GM18867 (cell line): ENCODE data around the gene REST.

Source experiments
- ATAC-seq: cut with Tn5 transposase; IDR thresholded peaks from one replicate; pipeline ENCODE4 v1.9.1; 2021; ENCODE audit warnings: mild to moderate bottlenecking, moderate library complexity; ENCODE audit not compliant: unreplicated experiment

Gene REST

DNA sequence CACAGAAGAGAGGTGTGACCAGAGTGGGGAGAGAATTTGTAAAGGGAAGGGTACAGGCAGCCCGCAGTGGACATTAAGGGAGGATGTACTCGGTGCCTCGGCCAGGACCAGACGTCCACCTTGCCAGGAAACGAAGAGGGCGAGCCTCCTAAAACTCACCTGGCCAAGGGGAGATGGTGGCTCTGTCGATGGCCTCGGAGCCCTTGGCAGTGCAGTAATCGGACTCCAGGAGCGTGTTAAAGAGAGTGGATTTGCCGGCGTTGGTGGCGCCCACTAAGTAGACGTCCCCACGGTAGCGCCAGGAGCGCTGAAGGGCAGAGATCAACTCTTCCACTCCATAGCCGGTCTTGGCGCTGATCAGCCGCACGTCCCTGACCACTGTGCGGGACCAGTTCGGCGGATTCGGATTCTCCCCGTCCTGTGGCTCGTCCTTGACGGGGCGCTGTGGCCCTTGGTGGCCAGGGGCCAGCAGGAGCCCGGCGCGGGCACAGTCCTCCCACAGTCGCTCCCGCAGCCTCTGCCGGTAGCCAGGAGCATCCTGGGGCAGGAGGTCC is 68.7 kb downstream of the REST start:
- ATAC-seq = no peak

GRCh38 chr4:56976837-56977320 is 69.2 kb downstream of the REST start:
- ATAC-seq = peak; percentile 30

DNA sequence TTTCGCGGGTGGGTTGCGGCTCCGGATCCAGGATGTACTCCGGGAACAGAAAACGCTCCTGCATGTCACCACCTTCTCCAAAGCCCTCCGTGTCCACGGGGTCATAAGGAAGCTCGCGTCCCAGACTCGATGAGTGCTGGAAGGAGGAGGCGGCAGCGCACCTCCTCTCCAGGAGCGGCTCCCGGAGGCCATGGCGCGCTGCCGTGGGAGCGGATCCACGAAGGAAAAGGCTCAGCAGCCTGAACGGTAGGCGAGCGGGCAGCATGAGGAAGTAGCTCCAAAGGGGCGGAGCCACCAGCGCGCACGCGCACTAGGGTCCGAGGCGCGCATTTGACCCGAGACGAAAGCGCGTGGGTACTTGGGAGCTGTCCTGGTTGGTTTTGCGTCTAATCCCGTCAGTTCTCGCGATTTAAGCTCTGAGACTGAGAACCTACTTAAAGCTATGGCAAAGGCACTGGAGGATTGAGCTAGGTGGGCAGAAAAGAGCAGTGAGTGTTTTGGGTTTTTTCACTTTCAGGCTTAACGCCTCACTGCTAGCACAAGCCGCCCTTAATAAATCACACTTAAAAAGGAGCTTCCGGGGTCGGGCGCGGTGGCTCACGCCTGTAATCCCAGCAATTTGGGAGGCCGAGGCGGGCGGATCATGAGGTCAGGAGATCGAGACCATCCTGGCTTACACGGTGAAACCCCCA is 69.8 kb downstream of the REST start, which contains the start of gene NOA1:
TSS of gene NOA1 (minus strand) at position 286 of the 692 bp plus-strand sequence. CDS start at position 265, 21 bp downstream.
- ATAC-seq = peak; percentile 80

GRCh38 chr4:56978750-56979303 is 71.1 kb downstream of the REST start, which contains the start of gene POLR2B:
Gene POLR2B (plus strand): TSS chr4:56978896. CDS start chr4:56978986, 90 bp downstream.
- peak; percentile 48 for ATAC-seq

- no peak for ATAC-seq
Observed at GRCh38 chr4:56979421-56980072, 71.8 kb downstream of the REST start.

- ATAC-seq = no peak
Observed at GRCh38 chr4:56981795-56982201, 74.1 kb downstream of the REST start.

GRCh38 chr4:56986192-56986591 is 78.5 kb downstream of the REST start:
- no peak for ATAC-seq

GRCh38 chr4:56986952-56987351 is 79.3 kb downstream of the REST start:
- ATAC-seq = no peak

DNA sequence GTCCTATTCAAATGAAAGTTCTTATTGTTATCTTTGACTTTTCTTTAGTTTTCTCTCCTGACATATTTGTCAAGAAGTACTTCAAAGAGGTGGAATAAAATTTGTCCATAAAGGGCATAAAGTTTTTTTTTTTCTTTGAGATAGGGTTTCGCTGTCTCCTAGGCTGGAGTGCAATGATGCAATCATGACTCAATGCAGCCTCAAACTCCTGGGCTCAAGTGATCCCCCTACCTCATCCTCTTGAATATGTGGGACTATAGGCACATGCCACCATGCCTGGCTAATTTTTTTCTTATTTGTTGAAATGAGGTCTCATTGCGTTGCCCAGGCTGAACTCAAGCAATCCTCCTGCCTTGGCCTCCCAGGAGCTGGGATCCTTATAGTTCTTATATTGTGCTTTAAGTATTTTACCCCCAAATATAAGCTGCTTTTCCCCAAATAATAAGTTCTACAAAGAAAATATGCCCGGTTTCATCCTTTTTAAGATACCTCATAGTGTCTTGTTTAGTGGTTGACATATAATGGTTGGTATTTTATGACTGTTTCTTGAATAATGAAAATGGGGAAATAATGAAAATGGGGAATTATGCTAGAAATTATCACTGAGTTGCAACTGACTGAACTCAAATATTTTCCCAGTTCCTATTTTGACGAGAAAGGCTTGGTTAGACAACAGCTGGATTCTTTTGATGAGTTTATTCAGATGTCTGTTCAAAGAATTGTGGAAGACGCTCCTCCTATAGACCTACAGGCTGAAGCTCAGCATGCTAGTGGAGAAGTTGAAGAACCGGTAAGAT is 82.6 kb downstream of the REST start:
- no peak for ATAC-seq

- ATAC-seq = no peak
Observed at GRCh38 chr4:56995525-56995924, 87.8 kb downstream of the REST start.

- ATAC-seq = no peak
Observed at GRCh38 chr4:56999751-57000150, 92.1 kb downstream of the REST start.

- ATAC-seq = no peak
Observed at GRCh38 chr4:57013543-57014120, 105.9 kb downstream of the REST start.
